GM20000 (cell line): Measurements from ENCODE around the gene TNF.

Experiments used
- DNase-seq: peaks from one replicate; pipeline ENCODE4 v3.0.0; 2012; ENCODE audit warnings: low spot score
- TF ChIP-seq, protein P1 (sequence below): IDR thresholded peaks from 2 replicates; pipeline ENCODE4 v1.5.1; 2012; ENCODE audit warnings: mild to moderate bottlenecking, control low read depth; ENCODE audit errors: extremely low read depth, missing control alignments

TNF gene

GRCh38 chr6:31579119-31579505 lies 3.7 kb downstream of the TNF start:
- no peak for DNase-seq
- TF ChIP-seq, protein P1, sequence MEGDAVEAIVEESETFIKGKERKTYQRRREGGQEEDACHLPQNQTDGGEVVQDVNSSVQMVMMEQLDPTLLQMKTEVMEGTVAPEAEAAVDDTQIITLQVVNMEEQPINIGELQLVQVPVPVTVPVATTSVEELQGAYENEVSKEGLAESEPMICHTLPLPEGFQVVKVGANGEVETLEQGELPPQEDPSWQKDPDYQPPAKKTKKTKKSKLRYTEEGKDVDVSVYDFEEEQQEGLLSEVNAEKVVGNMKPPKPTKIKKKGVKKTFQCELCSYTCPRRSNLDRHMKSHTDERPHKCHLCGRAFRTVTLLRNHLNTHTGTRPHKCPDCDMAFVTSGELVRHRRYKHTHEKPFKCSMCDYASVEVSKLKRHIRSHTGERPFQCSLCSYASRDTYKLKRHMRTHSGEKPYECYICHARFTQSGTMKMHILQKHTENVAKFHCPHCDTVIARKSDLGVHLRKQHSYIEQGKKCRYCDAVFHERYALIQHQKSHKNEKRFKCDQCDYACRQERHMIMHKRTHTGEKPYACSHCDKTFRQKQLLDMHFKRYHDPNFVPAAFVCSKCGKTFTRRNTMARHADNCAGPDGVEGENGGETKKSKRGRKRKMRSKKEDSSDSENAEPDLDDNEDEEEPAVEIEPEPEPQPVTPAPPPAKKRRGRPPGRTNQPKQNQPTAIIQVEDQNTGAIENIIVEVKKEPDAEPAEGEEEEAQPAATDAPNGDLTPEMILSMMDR: no peak

GRCh38 chr6:31579546-31580437 lies 4.4 kb downstream of the TNF start:
- TF ChIP-seq, protein P1: no peak
- DNase-seq: peak; percentile 34

DNA sequence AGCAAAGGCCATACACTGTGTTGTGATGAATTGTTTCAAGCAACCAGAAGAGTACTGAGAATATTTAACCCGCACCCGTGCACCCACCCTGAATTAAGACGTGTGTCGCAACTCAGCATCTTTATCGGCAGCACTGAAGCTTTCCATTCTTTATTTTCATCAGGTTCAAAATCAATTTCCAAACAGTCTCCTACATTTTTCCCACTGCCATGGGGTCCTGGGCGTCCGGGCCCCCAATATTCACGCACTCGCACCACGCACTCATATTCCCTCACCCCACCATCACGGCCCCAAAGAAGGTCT lies 5.0 kb downstream of the TNF start:
- no peak for DNase-seq
- TF ChIP-seq, protein P1: no peak

DNA sequence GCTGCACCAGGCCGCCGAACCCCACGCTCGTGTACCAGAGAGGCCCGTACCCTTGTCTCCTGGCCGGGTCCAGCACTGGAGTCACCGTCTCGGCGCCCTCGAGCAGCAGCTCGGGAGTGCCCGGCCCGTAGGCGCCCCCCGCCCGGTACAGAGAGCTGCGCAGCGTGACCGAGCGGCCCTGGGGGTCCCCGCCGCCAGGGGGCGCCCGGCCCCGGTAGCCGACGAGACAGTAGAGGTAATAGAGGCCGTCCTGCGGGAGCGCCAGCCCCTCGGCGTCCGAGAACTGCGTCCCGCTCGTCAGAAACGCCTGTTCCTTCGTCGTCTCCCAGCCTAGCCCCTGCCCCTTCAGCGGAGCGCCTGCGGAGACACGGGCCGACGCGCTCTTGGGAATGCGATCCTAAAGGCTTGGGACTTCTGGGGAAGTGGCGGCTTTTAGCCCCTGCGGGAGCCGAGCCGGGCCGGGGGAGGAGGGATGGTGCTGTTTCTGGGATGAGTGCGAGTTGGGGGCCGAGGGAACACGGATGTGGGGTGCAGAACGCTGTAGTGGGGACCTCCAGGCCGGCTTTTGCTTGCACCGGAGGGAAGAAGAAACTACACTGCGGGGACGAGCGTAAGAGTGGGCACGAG lies 5.6 kb downstream of the TNF start:
- TF ChIP-seq, protein P1: peak; percentile 95
- DNase-seq: peak; percentile 84

DNA sequence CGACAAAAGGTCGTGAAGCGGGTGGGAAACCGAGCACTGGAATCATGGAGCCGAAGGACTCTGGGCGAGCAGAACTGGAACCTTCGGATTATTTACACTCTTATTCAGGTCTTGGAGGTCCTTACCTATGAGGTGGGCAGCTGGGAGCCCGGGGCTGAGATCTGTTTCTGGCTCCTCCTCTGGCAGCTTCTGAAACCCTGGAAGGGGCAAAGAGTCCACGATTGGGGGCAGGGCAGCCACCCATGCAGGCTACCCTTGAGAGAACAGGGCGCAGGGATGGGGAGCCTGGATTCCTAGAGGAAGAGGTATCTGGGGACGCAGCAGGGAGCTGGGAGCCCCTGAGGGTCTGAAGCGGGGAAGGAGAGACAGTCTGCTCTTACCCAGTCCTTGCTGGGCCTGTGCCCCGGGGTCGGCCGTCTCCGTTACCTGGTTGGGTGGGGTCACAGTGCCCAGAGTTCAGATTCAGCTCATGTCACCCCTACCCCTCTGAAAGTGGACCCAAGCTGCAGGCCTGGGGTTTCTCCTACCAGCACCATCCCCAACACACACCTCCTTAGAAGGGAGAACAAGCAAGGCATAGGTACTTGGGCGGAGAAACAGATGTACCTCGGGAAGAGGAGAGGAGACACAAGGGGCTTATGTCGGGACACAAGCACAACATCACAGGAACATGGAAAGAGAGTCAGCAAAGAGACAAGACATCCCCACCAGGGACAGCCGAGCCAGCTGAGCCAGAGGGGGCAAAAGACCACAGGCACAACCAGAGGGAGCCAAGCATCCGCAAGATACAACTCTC lies 6.3 kb downstream of the TNF start:
- no peak for DNase-seq
- TF ChIP-seq, protein P1: no peak

GRCh38 chr6:31582230-31582643 lies 6.9 kb downstream of the TNF start, which contains the start of gene LTB:
TSS of gene LTB (minus strand) at chr6:31582424. CDS start at chr6:31582417, 7 bp downstream.
- TF ChIP-seq, protein P1: no peak
- peak; percentile 12 for DNase-seq
